A549 (cell line): Measurements from ENCODE around the gene ZNF423. TPM values are rescaled to one million over a fixed set of nuclear protein-coding genes. Genes with fewer than 3 reads are reported as not detected.
"Not testable (repeated sequence)": the region's sequence is repeated elsewhere in the genome, so short reads cannot be mapped to it uniquely, and the experiment has no call there.

Experiments
- ATAC-seq, 2 experiments: fragments of 200-7000 bp in 1 of 2; fragments of >200 bp in 1 of 2; cut with Nextera tagmentation in 1 of 2; cut with Tn5 transposase in 1 of 2; 3 replicates each; pipeline versions ENCODE4 v1.8.0 to v1.9.1; 2018 to 2020; ENCODE audit warnings: mild to moderate bottlenecking in 1 of 2, moderate library complexity in 1 of 2
- CTCF ChIA-PET: fragments of 300-600 bp; sonication (Branson Sonifier 250); formaldehyde crosslinking; extraction: SDS; loops from one replicate; lab custom pipeline; 2021; ENCODE audit warnings: antibody characterized with exemption, inconsistent platforms; lab: Yijun Ruan, JAX
- POLR2A ChIA-PET: fragments of 350-600 bp; formaldehyde crosslinking; extraction: SDS; loops from one replicate; lab custom pipeline; 2021; ENCODE audit warnings: antibody characterized with exemption, inconsistent platforms; lab: Yijun Ruan, JAX
- DNase-seq, 2 experiments: peaks; one replicate each; pipeline versions ENCODE4 v3.0.0 to v3.0.0-alpha.2; 2011 to 2016; ENCODE audit warnings: low read depth in 1 of 2, low spot score in 1 of 2
- FAIRE-seq: peaks from 2 replicates; lab custom pipeline; 2011; peaks lifted over from hg19 to GRCh38; lab: Jason Lieb, UNC
- H3K27ac ChIP-seq, 2 experiments: fragments of >200 bp; sonication (Bioruptor Twin); formaldehyde crosslinking; 3 replicates each; pipeline ENCODE4 v1.5.1; 2016 to 2017
- H3K4me1 ChIP-seq: fragments of >200 bp; sonication (Bioruptor Twin); formaldehyde crosslinking; 3 replicates; pipeline ENCODE4 v1.6.1; 2016
- H3K4me2 ChIP-seq: fragments of >200 bp; sonication (Bioruptor Twin); formaldehyde crosslinking; 3 replicates; pipeline ENCODE4 v1.6.1; 2016
- H3K4me3 ChIP-seq: fragments of >200 bp; sonication (Bioruptor Twin); formaldehyde crosslinking; 3 replicates; pipeline ENCODE4 v1.5.1; 2016
- H3K9me3 ChIP-seq: fragments of >200 bp; sonication (Bioruptor Twin); formaldehyde crosslinking; 3 replicates; pipeline ENCODE4 v1.6.1; 2016
- BHLHE40 ChIP-seq: IDR thresholded peaks from 2 replicates; pipeline ENCODE4 v1.6.1; 2012; ENCODE audit warnings: low read depth, low read length, inconsistent platforms
- CBX8 ChIP-seq: fragments of 200-600 bp; sonication (generic); IDR thresholded peaks from 2 replicates; pipeline ENCODE4 v1.6.1; 2016
- EHMT2 ChIP-seq: fragments of 200-600 bp; sonication (generic); IDR thresholded peaks from 2 replicates; pipeline ENCODE4 v1.6.1; 2016; ENCODE audit warnings: antibody characterized with exemption, low read depth, mild to moderate bottlenecking, moderate library complexity
- EP300 ChIP-seq, 2 experiments: fragments of >200 bp; sonication (Bioruptor Twin); formaldehyde crosslinking; IDR thresholded peaks; 2 replicates in 1 of 2; 3 replicates in 1 of 2; pipeline ENCODE4 v1.6.1; 2016 to 2017
- FOXS1 ChIP-seq: fragments of 250-450 bp; sonication (Bioruptor Pico); IDR thresholded peaks from 2 replicates; pipeline ENCODE4 v1.5.0; 2020; ENCODE audit warnings: mild to moderate bottlenecking, moderate library complexity
- HOXB13 ChIP-seq: fragments of 250-450 bp; sonication (Bioruptor Pico); IDR thresholded peaks from 2 replicates; pipeline ENCODE4 v1.5.0; 2020; ENCODE audit warnings: low read depth, mild to moderate bottlenecking, moderate library complexity
- KDM5A ChIP-seq: fragments of 200-600 bp; sonication (generic); IDR thresholded peaks from 2 replicates; pipeline ENCODE4 v1.6.1; 2016; ENCODE audit warnings: antibody characterized with exemption, mild to moderate bottlenecking
- MYC ChIP-seq: IDR thresholded peaks from 2 replicates; pipeline ENCODE4 v1.6.1; 2012; ENCODE audit warnings: mild to moderate bottlenecking, inconsistent platforms, low read length, improper control_type of control experiment, borderline replicate concordance
- NFE2L2 ChIP-seq: fragments of 150-350 bp; conservative IDR thresholded peaks from 2 replicates; pipeline ENCODE4 v1.6.1; 2014; ENCODE audit warnings: low read length
- NR3C1 ChIP-seq: fragments of >200 bp; sonication (Bioruptor Twin); formaldehyde crosslinking; IDR thresholded peaks from 3 replicates; pipeline ENCODE4 v1.6.1; 2017
- PHF8 ChIP-seq: fragments of 200-600 bp; sonication (generic); IDR thresholded peaks from 2 replicates; pipeline ENCODE4 v1.6.1; 2016; ENCODE audit warnings: low read depth, mild to moderate bottlenecking, antibody characterized with exemption, moderate library complexity, borderline replicate concordance
- RCOR1 ChIP-seq: fragments of 150-350 bp; IDR thresholded peaks from 2 replicates; pipeline ENCODE4 v1.6.1; 2014; ENCODE audit warnings: antibody characterized with exemption, low read length, low read depth
- SMC3 ChIP-seq: fragments of >200 bp; sonication (Bioruptor Twin); formaldehyde crosslinking; IDR thresholded peaks from 3 replicates; pipeline ENCODE4 v1.6.1; 2018; ENCODE audit warnings: inconsistent platforms
- TFCP2L1 ChIP-seq: fragments of 250-450 bp; sonication (Bioruptor Pico); IDR thresholded peaks from 2 replicates; pipeline ENCODE4 v1.5.0; 2021; ENCODE audit warnings: mild to moderate bottlenecking
- ZFP36 ChIP-seq: fragments of 450-650 bp; IDR thresholded peaks from 2 replicates; pipeline ENCODE4 v1.6.1; 2014; ENCODE audit warnings: borderline replicate concordance; ENCODE audit not compliant: partially characterized antibody
- WGBS: methylation state at CpG from one replicate; pipeline ENCODE4 v1.1.6; 2017; ENCODE audit errors: missing lambda C conversion rate; 5-methylcytosine and 5-hydroxymethylcytosine counted together
- polyA plus RNA-seq, 4 experiments: library from polyadenylated mRNA; depleted of rRNA in 3 of 4; stranded (reverse); fragments of >200 nt; fragmentation: RNase III in 1 of 4; extraction: RNeasy Plus Mini Kit Qiagen cat#74134 plus additional on column Dnase treatment in 1 of 4; gene quantifications; 2 replicates in 3 of 4; 3 replicates in 1 of 4; pipeline ENCODE4 v1.2.3, GENCODE V29; 2011 to 2017
- TF ChIP-seq, protein P1 (sequence below): fragments of >200 bp; sonication (Bioruptor Twin); formaldehyde crosslinking; IDR thresholded peaks from 3 replicates; pipeline ENCODE4 v1.5.1; 2016
- TF ChIP-seq, protein P2 (sequence below): fragments of >200 bp; sonication (Bioruptor Twin); formaldehyde crosslinking; IDR thresholded peaks from 3 replicates; pipeline ENCODE4 v1.6.1; 2016
- TF ChIP-seq, protein P3 (sequence below): IDR thresholded peaks from 2 replicates; pipeline ENCODE4 v1.6.1; 2012
- TF ChIP-seq, protein P4 (sequence below): fragments of 250-450 bp; sonication (Bioruptor Pico); IDR thresholded peaks from 2 replicates; pipeline ENCODE4 v1.5.0; 2020; ENCODE audit warnings: low read depth, mild to moderate bottlenecking, moderate library complexity
- TF ChIP-seq, protein P5 (sequence below): IDR thresholded peaks from 2 replicates; pipeline ENCODE4 v1.6.1; 2012; ENCODE audit warnings: low read depth, borderline replicate concordance

Gene ZNF423
- polyA plus RNA-seq, 2 of the 4 experiments (the other 2 are of a cell fraction) = 0.04 to 0.10 TPM

DNA sequence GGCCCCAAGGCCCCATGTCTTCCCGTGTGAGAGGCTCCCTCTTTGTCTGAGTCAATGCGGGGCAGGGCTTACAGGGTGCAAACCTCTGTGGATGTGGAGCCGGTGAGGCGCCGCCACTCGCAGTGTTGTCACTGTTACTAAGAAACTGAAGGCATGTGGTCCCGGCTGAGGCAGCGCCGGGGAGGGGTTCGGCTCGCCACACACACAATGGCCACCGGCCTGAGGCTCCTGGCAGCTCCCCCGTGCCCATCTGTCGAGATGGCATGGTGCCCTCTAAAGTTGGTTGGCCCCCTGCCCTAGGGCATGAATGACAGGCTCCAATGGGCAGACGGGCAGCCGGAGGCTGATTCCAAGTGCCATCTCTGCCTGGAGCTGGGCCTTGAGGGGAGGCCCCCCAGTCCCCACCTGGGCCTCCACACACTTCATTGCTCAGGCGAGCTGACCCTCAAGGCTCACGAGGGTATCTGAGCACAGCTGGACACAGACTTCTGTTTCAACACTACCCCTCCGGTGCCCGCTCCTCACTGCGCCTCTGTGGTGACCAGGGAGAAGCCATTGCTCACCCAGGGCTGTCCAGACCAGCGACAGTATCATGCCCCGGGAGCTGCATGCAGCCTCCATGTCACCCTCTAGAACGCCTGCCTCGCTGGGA, 345.1 kb downstream of the ZNF423 start (continued):
- TF ChIP-seq, protein P1, sequence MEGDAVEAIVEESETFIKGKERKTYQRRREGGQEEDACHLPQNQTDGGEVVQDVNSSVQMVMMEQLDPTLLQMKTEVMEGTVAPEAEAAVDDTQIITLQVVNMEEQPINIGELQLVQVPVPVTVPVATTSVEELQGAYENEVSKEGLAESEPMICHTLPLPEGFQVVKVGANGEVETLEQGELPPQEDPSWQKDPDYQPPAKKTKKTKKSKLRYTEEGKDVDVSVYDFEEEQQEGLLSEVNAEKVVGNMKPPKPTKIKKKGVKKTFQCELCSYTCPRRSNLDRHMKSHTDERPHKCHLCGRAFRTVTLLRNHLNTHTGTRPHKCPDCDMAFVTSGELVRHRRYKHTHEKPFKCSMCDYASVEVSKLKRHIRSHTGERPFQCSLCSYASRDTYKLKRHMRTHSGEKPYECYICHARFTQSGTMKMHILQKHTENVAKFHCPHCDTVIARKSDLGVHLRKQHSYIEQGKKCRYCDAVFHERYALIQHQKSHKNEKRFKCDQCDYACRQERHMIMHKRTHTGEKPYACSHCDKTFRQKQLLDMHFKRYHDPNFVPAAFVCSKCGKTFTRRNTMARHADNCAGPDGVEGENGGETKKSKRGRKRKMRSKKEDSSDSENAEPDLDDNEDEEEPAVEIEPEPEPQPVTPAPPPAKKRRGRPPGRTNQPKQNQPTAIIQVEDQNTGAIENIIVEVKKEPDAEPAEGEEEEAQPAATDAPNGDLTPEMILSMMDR = no peak

DNA sequence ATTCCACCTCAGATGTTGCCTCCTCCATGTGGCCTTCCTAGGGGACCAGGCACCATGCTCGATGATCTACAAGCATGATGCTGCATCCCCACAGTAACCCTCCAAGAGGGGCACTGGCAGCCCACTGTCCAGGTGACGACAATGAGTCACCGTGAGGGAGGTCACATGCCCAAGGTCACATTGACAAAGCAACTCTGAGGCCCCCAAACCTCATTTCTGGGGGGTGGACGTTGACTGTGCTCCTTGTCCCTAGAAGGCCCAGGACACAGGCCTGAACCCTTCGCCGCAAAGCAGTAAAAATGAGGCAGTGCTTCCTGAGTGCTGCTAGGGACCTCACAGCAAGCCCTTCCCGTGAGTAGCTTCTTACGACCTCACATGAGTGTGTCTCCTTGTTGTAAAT, 345.8 kb downstream of the ZNF423 start:
- no peaks in the 10 kb centered on the region for H3K9me3 ChIP-seq
- H3K27ac ChIP-seq = no peak overlapping the region
- POLR2A ChIA-PET = no interaction called here
- WGBS = 54% methylated on average over 6 of the region's 8 CpGs
- no peaks in the 10 kb centered on the region for H3K4me1 ChIP-seq
- no peak for DNase-seq
- TF ChIP-seq TFCP2L1 (no peak), RCOR1 (no peak), HOXB13 (CRISPR knock-in tag) (no peak), PHF8 (no peak), BHLHE40 (no peak)
- TF ChIP-seq, protein P2, sequence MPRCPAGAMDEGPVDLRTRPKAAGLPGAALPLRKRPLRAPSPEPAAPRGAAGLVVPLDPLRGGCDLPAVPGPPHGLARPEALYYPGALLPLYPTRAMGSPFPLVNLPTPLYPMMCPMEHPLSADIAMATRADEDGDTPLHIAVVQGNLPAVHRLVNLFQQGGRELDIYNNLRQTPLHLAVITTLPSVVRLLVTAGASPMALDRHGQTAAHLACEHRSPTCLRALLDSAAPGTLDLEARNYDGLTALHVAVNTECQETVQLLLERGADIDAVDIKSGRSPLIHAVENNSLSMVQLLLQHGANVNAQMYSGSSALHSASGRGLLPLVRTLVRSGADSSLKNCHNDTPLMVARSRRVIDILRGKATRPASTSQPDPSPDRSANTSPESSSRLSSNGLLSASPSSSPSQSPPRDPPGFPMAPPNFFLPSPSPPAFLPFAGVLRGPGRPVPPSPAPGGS = no peak
- TF ChIP-seq, all 56 proteins: peak for 0
- Histone ChIP-seq H3K4me2 (no peak overlapping the region), H3K4me3 (no peak overlapping the region)
- ATAC-seq (no peak), FAIRE-seq (no peak)
- CTCF ChIA-PET = interaction anchor here (1.7 kb wide), 1 partner anchor 18 kb away, joined by 5 read pairs; no protein-coding TSS in a partner anchor

DNA sequence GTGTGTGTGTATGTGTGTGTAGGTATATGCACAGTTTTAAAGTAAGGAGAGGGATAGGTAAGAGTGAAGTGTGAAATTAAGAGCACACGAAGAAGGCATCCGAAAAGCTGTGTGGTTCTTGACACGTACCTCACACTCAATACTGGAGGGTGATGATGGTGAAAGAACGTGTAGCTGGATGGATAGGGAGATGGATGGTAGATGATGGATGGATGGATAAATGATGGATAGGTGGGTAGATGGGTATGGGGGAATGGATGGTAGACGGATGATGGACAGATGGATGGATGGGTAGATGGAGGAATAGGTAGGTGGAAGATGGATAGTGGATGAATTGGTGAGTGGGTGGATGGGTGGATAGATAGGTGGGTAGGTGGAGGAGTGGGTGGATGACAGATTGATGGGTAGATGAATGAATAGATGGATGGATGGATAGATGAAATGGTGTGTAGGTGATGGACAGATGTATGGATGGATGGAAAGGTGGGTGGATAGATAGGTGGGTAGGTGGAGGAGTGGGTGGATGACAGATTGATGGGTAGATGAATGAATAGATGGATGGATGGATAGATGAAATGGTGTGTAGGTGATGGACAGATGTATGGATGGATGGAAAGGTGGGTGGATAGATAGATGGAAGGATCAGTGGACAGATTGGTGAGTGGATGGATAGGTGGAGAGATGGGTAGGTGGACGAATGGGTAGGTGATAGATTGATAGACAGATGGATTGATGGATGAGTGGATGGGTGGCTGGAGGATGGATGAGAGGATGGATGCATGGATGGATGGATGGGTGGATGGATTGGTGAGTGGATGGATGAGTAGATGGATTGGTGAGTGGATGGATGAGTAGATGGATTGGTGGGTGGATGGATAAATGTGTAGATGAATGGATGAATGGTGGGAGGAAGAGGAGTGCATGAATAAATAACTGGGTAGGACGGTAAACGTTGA, 349.6 kb downstream of the ZNF423 start:
- H3K4me1 ChIP-seq, H3K27ac ChIP-seq, POLR2A ChIA-PET, ATAC-seq, H3K4me3 ChIP-seq, H3K9me3 ChIP-seq, DNase-seq, FAIRE-seq, H3K4me2 ChIP-seq: not testable (repeated sequence)
- 20% methylated on average over 8 of the region's 8 CpGs for WGBS
- CTCF ChIA-PET = interaction anchor here (0.6 to 1.4 kb wide), 2 partner anchors 41 to 101 kb away, joined by 3 read pairs; no protein-coding TSS in a partner anchor

DNA sequence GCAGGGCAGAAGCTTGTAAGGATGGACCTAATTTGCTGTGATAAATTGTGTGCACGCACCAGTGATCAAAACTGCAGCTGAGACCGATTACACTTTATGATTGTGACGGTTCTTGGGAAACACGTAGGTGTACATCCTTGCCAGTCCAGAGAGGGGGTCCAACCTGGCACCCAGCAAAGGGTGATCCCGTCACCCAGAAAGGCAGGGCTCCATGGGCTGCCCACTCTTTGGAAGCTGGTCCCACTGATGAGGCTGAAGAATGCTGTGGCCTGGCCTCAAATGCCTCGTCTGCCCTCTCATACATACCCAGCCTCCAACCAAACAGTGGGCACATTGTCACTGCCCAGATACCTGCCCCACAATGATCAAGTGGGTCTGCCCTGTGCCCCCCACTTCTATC, 350.4 kb downstream of the ZNF423 start:
- no peak overlapping the region for H3K27ac ChIP-seq
- ChIA-PET POLR2A (no interaction called here), CTCF (interaction anchor here (0.6 to 1.4 kb wide), 3 partner anchors 13 to 102 kb away, joined by 3 to 4 read pairs (median 3); no protein-coding TSS in a partner anchor)
- FAIRE-seq (no peak), DNase-seq (no peak), ATAC-seq (no peak)
- 27% methylated on average over 6 of the region's 6 CpGs for WGBS
- TF ChIP-seq NR3C1 (no peak), KDM5A (no peak), HOXB13 (CRISPR knock-in tag) (no peak), CBX8 (no peak)
- TF ChIP-seq, protein P3, sequence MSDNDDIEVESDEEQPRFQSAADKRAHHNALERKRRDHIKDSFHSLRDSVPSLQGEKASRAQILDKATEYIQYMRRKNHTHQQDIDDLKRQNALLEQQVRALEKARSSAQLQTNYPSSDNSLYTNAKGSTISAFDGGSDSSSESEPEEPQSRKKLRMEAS = no peak
- H3K4me2 ChIP-seq = no peak overlapping the region
- H3K4me3 ChIP-seq = no peak overlapping the region
- no peaks in the 10 kb centered on the region for H3K9me3 ChIP-seq
- H3K4me1 ChIP-seq = no peaks in the 10 kb centered on the region

DNA sequence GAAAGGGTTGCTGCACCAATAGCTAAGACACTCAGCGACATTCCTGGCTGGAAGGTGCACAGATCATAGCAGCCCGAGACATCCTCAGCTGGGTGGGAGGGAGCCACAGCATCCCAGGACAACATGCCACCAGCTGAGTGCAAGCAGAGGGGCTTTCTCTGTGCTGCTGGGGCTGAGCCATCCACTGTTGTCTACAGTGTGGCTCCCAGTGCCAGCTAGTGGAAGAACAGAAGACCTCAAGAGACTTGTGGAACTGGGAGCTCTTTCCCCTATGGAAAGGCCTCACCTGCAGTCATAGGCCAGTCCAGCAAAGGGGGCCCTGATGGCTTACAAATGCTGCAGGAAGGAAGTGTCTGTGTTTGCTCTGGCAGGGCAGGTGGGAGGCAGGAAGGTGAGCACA, 351.3 kb downstream of the ZNF423 start:
- ATAC-seq (no peak), FAIRE-seq (no peak), DNase-seq (no peak)
- ChIA-PET CTCF (interaction anchor here (0.6 to 1.4 kb wide), 3 partner anchors 12 to 45 kb away, joined by 3 to 4 read pairs (median 3); no protein-coding TSS in a partner anchor), POLR2A (no interaction called here)
- no peaks in the 10 kb centered on the region for H3K4me1 ChIP-seq
- WGBS = 33% methylated on average over 2 of the region's 2 CpGs
- H3K9me3 ChIP-seq = no peaks in the 10 kb centered on the region
- H3K27ac ChIP-seq = no peak overlapping the region
- H3K4me3 ChIP-seq = no peak overlapping the region
- no peak overlapping the region for H3K4me2 ChIP-seq
- TF ChIP-seq, protein P4, sequence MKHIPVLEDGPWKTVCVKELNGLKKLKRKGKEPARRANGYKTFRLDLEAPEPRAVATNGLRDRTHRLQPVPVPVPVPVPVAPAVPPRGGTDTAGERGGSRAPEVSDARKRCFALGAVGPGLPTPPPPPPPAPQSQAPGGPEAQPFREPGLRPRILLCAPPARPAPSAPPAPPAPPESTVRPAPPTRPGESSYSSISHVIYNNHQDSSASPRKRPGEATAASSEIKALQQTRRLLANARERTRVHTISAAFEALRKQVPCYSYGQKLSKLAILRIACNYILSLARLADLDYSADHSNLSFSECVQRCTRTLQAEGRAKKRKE (CRISPR knock-in tag) = no peak
- TF ChIP-seq, protein P5, sequence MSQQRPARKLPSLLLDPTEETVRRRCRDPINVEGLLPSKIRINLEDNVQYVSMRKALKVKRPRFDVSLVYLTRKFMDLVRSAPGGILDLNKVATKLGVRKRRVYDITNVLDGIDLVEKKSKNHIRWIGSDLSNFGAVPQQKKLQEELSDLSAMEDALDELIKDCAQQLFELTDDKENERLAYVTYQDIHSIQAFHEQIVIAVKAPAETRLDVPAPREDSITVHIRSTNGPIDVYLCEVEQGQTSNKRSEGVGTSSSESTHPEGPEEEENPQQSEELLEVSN = no peak
- TF ChIP-seq EHMT2 (no peak), SMC3 (no peak), FOXS1 (CRISPR knock-in tag) (no peak), EP300 (IDR thresholded peaks at IDR 0.05) (no peak), ZFP36 (no peak), NFE2L2 (no peak), MYC (no peak)
